Muscle of leg (tissue), 11 donors: ENCODE data around the gene TRAPPC10. TPM values are rescaled to one million over a fixed set of nuclear protein-coding genes. Genes with fewer than 3 reads are reported as not detected.

ENCODE experiments used
- DNase-seq: peaks from one replicate; pipeline ENCODE4 v3.0.0; 2013
- H3K27ac ChIP-seq: one replicate; pipeline ENCODE4 v1.5.1; 2013; ENCODE audit warnings: mild to moderate bottlenecking, low read length, control low read depth
- H3K27me3 ChIP-seq: one replicate; pipeline ENCODE4 v1.6.1; 2013; ENCODE audit warnings: low read length; ENCODE audit not compliant: control insufficient read depth, insufficient read depth
- H3K36me3 ChIP-seq: one replicate; pipeline ENCODE4 v1.6.1; 2013; ENCODE audit warnings: low read length; ENCODE audit not compliant: control insufficient read depth, insufficient read depth
- H3K4me1 ChIP-seq: one replicate; pipeline ENCODE4 v1.6.1; 2013; ENCODE audit warnings: low read length; ENCODE audit not compliant: control insufficient read depth, insufficient read depth
- H3K4me3 ChIP-seq: one replicate; pipeline ENCODE4 v1.5.1; 2013; ENCODE audit warnings: low read length, control low read depth
- H3K9me3 ChIP-seq: replicated peaks from 2 replicates; pipeline ENCODE4 v1.6.1; 2013; ENCODE audit warnings: low read depth, low read length; ENCODE audit not compliant: control insufficient read depth
- WGBS: methylation state at CpG from one replicate; pipeline ENCODE4 v1.1.5; 2013; ENCODE audit warnings: missing lambda C conversion rate; ENCODE audit not compliant: insufficient coverage; 5-methylcytosine and 5-hydroxymethylcytosine counted together
- polyA plus RNA-seq, 8 donors: library from polyadenylated mRNA; unstranded; fragments of 120-200 nt; gene quantifications; one replicate each; pipeline versions ENCODE4 v1.2.1 to v1.2.3, GENCODE V29; 2013; ENCODE audit warnings: inconsistent platforms in 1 of 8, low replicate concordance in 1 of 8; ENCODE audit not compliant: insufficient read length in 8 of 8, insufficient read depth in 1 of 8
- total RNA-seq: library from RNA; stranded (reverse); fragments of 120-200 nt; gene quantifications from one replicate; pipeline ENCODE4 v1.2.4, GENCODE V29; 2013

The TRAPPC10 gene
- total and polyA plus RNA-seq, 9 donors = 9.9 to 16.7 (median 12.0) TPM

DNA sequence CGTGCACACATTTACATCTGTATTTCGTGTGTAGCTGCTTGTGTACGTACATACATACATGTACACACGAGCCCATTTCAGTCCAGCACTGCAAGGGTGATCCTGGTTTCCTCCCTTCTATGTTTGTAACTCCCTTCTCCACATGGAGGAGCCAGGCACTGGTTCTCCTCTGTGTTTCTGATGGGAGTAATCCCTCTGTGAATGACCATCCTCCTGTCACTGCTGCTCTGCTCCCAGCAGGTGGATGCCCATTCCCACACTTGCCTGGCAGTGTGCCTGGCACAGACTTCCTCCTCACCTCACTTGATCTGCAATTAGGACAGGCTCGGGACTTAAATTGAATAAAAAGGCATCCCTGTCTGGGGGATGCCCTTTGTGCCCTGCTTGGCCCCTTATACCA lies 37.1 kb downstream of the TRAPPC10 start:
- 72% methylated on average over 4 of the region's 5 CpGs for WGBS
- DNase-seq = no peak
- Histone ChIP-seq H3K27me3 (no peaks in the 10 kb centered on the region), H3K4me1 (no peaks in the 10 kb centered on the region), H3K4me3 (no peak overlapping the region), H3K27ac (no peak overlapping the region), H3K36me3 (peaks cover 8% of the 10 kb centered on the region), H3K9me3 (no peaks in the 10 kb centered on the region)

DNA sequence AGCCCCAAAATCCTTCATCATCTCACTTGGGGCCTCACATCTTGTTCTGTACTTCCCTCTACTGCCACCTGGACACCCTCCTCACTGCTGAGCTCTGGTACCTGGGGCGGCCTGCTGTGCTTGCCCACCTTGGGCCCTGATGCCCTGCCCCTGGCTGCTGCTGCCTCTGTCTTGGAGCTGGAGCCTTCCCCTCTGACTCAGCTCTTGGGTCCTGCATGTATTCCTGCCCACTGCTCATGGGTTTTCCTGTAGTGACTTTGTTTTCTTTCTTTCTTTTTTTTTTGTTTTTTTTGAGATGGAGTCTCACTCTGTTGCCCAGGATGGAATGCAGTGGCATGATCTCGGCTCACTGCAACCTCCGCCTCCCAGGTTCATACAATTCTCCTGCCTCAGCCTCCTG lies 37.5 kb downstream of the TRAPPC10 start:
- no peaks in the 10 kb centered on the region for H3K27me3 ChIP-seq
- H3K36me3 ChIP-seq = peaks cover 8% of the 10 kb centered on the region
- WGBS = 100% methylated on average over 1 of the region's 3 CpGs
- no peaks in the 10 kb centered on the region for H3K9me3 ChIP-seq
- DNase-seq = no peak
- H3K4me1 ChIP-seq = no peaks in the 10 kb centered on the region
- H3K4me3 ChIP-seq = no peak overlapping the region
- no peak overlapping the region for H3K27ac ChIP-seq

DNA sequence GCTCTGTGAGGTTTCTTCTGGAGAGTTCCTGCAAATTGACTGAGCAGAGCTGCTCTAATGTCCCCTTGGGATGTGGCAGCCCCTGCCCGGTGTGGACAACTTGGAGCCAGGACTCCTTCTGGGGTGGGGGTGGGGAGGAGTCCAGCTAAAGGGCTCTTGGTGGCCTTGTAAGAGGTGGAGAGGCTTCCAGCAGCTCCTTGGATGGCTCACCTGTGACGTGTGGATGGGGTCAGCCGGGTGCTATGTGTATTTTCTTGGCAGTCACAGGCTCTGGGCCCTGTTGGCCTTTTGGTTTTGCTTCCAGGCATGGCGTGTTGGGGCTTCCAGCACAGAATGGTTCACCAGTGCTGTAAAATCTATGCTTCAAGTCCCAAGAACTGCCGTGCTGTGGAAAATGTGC lies 38.2 kb downstream of the TRAPPC10 start:
- H3K4me3 ChIP-seq = no peak overlapping the region
- H3K4me1 ChIP-seq = no peaks in the 10 kb centered on the region
- H3K36me3 ChIP-seq = peaks cover 8% of the 10 kb centered on the region
- no peaks in the 10 kb centered on the region for H3K9me3 ChIP-seq
- WGBS = 87% methylated on average over 5 of the region's 5 CpGs
- no peak overlapping the region for H3K27ac ChIP-seq
- DNase-seq = no peak
- no peaks in the 10 kb centered on the region for H3K27me3 ChIP-seq

DNA sequence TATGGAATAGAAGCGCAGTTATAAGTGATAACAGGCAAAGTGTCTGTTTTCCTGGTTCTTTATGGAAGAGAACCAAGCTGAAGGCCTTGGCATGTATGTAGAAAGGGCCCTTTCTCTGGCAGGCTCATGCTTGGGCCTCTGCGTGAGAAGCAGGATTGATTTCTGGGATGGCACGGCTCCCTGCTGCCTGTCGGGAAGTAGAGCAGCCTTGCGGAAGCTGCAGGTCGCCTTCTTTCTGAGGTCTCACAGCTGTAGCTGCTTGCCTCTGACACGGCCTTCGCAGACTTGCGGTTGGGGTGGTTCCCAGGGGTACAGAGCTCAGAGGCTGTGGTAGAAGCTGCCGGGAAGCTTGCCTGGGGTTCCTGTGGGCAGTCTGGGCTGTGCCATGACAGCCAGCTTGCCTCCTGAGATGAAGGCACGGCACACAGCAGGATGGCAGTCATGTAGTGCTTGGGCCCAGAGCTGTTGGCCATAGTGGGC lies 39.4 kb downstream of the TRAPPC10 start:
- no peaks in the 10 kb centered on the region for H3K4me1 ChIP-seq
- peak; percentile 19 for DNase-seq
- H3K9me3 ChIP-seq = no peaks in the 10 kb centered on the region
- WGBS = 57% methylated on average over 11 of the region's 11 CpGs
- no peak overlapping the region for H3K27ac ChIP-seq
- no peak overlapping the region for H3K4me3 ChIP-seq
- H3K27me3 ChIP-seq = no peaks in the 10 kb centered on the region
- H3K36me3 ChIP-seq = peaks cover 16% of the 10 kb centered on the region

DNA sequence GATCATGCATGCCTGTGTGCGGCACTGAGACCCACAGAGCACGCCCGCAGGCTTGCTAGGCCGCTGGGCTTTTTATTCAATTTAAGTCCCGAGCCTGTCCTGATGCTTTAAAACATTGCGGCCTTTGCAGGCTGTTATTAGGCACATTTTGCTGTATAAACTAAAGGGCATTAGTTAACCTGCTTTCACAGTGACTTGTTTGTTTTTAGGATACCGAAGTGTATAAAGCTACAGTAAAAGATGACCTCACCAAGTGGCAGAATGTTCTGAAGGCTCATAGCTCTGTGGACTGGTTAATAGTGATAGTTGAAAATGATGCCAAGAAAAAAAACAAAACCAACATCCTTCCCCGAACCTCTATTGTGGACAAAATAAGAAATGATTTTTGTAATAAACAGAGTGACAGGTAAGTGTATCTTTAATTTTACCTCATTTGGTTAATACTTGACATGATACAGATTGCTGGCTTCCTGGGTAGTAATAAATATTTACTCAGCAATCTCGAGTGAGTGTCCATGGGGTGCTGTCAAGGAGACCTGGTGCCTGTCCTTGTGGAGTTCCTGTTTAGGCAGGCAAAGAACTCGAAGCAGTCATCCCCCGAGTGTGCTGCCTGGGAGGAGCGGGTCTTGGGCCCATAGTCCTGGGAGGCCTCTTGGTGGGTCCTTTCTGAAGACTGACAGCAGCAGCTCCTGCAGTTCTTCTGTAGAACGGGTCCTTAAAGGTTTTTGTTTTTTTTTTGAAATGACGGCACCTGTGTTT lies 40.1 kb downstream of the TRAPPC10 start:
- DNase-seq = no peak
- peaks cover 16% of the 10 kb centered on the region for H3K36me3 ChIP-seq
- no peaks in the 10 kb centered on the region for H3K4me1 ChIP-seq
- H3K9me3 ChIP-seq = no peaks in the 10 kb centered on the region
- H3K27me3 ChIP-seq = no peaks in the 10 kb centered on the region
- H3K27ac ChIP-seq = no peak overlapping the region
- H3K4me3 ChIP-seq = no peak overlapping the region
- 89% methylated on average over 9 of the region's 14 CpGs for WGBS

DNA sequence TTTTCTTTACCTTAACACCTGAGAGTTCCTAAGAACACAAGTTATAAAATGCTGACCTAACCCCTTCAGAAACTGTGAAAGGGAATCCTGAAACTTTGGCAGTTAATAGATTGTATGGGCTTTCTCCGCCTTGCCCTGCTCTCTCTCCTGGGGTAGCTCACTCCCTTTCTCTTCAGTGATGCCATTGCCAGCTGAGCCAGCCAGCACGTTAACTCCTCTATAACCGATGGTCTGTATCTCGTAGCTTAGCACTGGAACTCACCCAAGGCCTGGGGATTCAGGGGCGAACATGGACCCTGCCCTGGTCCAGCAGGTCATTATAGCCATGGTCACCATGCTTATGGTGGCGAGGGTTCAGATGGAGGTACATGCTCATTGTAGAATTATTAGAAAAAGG lies 40.7 kb downstream of the TRAPPC10 start:
- H3K36me3 ChIP-seq = peaks cover 18% of the 10 kb centered on the region
- H3K4me3 ChIP-seq = no peak overlapping the region
- H3K27me3 ChIP-seq = no peaks in the 10 kb centered on the region
- no peaks in the 10 kb centered on the region for H3K9me3 ChIP-seq
- no CpG with 5 or more reads among the region's 6 CpGs for WGBS
- H3K27ac ChIP-seq = no peak overlapping the region
- H3K4me1 ChIP-seq = no peaks in the 10 kb centered on the region
- DNase-seq = no peak

DNA sequence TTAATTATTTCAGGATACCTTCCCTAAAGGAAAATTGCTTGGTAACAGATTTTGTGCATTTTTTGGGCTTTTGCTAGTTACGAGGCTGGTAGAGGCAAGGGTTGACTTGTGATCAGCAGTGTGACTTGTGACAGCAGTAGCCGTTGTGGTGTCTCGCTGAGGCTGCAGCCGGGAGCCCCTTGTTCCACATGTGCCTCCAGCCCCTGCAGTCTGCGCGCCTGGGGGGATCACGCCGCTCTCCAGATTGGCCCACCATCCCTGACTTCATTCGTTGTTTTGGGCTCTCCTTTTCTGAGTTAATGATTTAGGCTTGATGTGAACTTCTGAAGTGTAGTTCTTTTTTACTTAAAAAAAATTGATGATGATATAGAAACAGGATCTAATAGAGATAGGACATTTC lies 41.5 kb downstream of the TRAPPC10 start:
- no peaks in the 10 kb centered on the region for H3K27me3 ChIP-seq
- peaks cover 21% of the 10 kb centered on the region for H3K36me3 ChIP-seq
- H3K4me1 ChIP-seq = no peaks in the 10 kb centered on the region
- no peaks in the 10 kb centered on the region for H3K9me3 ChIP-seq
- DNase-seq = no peak
- no peak overlapping the region for H3K27ac ChIP-seq
- no peak overlapping the region for H3K4me3 ChIP-seq
- WGBS = 100% methylated on average over 4 of the region's 9 CpGs

DNA sequence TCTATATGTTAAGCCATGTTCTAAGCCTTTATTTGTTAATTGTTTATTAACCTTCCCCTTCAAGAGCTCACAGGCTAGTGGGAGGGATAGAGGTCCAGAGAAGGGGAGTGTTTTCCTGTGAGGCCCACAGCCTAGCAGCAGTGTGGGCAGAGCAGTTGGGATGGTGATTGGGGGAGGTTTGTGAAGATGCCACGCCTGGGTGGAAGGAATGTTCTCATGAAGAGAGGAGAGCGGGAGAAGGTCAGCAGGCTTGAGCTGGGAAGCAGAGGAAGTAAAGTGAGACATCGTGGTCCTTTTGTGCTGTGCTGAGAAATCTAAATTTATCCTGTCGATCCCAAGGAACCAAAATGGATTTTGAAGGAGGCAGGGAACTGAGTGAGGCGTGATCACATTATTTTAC lies 42.6 kb downstream of the TRAPPC10 start:
- peaks cover 26% of the 10 kb centered on the region for H3K36me3 ChIP-seq
- H3K27me3 ChIP-seq = no peaks in the 10 kb centered on the region
- 72% methylated on average over 4 of the region's 5 CpGs for WGBS
- no peaks in the 10 kb centered on the region for H3K4me1 ChIP-seq
- DNase-seq = peak; percentile 39
- H3K27ac ChIP-seq = peak overlapping the region; percentile 63
- no peaks in the 10 kb centered on the region for H3K9me3 ChIP-seq
- no peak overlapping the region for H3K4me3 ChIP-seq

DNA sequence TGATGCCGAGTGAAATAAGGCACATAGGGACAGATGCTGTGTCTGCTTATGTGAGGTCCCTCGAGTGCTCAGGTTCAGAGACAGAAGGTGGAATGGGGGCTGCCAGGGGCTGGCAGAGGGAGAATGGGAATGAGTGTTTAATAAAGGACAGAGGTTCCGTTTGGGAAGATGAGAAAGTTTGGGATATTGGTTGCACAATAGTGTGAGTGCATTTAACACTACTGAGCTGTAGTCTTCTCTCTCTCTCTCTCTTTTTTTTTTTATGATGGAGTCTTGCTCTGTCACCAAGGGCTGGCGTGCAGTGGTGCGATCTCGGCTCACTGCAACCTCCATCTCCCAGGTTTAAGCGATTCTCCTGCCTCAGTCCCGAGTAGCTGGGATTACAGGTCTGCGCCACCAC lies 44.9 kb downstream of the TRAPPC10 start:
- peaks cover 30% of the 10 kb centered on the region for H3K36me3 ChIP-seq
- 93% methylated on average over 2 of the region's 9 CpGs for WGBS
- H3K27ac ChIP-seq = no peak overlapping the region
- DNase-seq = no peak
- H3K27me3 ChIP-seq = no peaks in the 10 kb centered on the region
- no peak overlapping the region for H3K4me3 ChIP-seq
- no peaks in the 10 kb centered on the region for H3K9me3 ChIP-seq
- no peaks in the 10 kb centered on the region for H3K4me1 ChIP-seq

DNA sequence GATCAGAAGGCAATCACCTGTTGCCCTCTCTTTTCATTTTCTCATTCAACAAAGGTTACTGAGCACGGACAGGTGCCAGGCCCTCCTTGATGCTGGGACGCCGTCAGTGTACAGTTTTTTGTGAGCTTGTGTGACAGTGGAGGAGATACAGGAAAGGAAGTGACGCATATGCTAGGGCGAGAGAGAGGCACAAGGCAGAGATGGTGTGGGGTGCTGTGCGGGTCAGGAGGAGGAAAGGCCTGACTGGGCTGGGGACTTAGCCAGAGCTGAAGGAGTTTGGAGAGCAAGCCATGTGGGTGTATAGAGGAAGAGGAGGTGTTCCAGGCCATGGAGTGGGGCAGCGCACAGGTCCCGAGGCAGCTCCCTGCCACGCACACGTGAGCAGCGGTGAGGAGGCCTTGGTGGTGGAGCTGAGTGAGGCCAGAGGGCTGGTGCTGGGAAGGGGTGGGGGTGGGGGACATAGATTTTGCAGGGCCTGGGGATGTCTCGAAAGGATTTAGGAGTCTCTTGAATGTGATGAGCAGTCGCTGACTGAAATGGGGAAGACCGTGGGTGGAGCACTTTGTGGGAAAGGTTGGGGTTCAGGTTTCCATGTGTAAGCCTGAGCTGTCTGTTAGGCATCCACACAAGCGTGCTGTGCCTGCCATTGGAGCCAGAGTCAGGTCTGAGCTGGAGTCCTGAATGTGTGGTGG lies 46.0 kb downstream of the TRAPPC10 start:
- Histone ChIP-seq H3K4me1 (no peaks in the 10 kb centered on the region), H3K9me3 (no peaks in the 10 kb centered on the region), H3K4me3 (no peak overlapping the region), H3K27ac (no peak overlapping the region), H3K27me3 (no peaks in the 10 kb centered on the region), H3K36me3 (peaks cover 31% of the 10 kb centered on the region)
- DNase-seq = no peak
- WGBS = 89% methylated on average over 14 of the region's 15 CpGs
